Measurements from ENCODE around the gene ITPR1. TPM values are rescaled to one million over a fixed set of nuclear protein-coding genes. Genes with fewer than 3 reads are reported as not detected.

Gene ITPR1
- total and polyA plus RNA-seq, 4 donors: 3.7 to 39.4 (median 8.2) TPM

- no peak overlapping the region for H3K27ac ChIP-seq (ENCODE audit: low read depth in 1 of 2, low read length in 2 of 2)
- no peak overlapping the region for H3K9ac ChIP-seq (ENCODE audit: low read depth in 1 of 2, low read length in 2 of 2)
- TF ChIP-seq YY1 (IDR thresholded peaks at IDR 0.05) (no peak), JUND (IDR thresholded peaks at IDR 0.05) (no peak), REST (IDR thresholded peaks at IDR 0.05) (no peak), SP1 (IDR thresholded peaks at IDR 0.05) (no peak), RAD21 (IDR thresholded peaks at IDR 0.05) (no peak), HNF4A (conservative IDR thresholded peaks at IDR 0.05) (no peak), MAX (IDR thresholded peaks at IDR 0.05) (no peak), CTCF (IDR thresholded peaks at IDR 0.05; ENCODE audit: low read depth, low read length, missing input control) (no peak)
These were observed 217.0 kb downstream of the ITPR1 start for GRCh38 chr3:4710191-4710590.

GRCh38 chr3:4711680-4711992 is 218.5 kb downstream of the ITPR1 start:
- no peaks in the 10 kb centered on the region for H3K27me3 ChIP-seq (ENCODE audit: control insufficient read depth in 4 of 4, insufficient read depth in 4 of 4, low read length in 3 of 4)
- TF ChIP-seq HNF4A (conservative IDR thresholded peaks at IDR 0.05) (no peak), RAD21 (IDR thresholded peaks at IDR 0.05) (peak in 1 of 2 donors; percentile 1), GABPA (IDR thresholded peaks at IDR 0.05 in 1 of 2, conservative IDR thresholded peaks at IDR 0.05 in 1 of 2) (no peak), SP1 (IDR thresholded peaks at IDR 0.05) (no peak), ATF3 (IDR thresholded peaks at IDR 0.05) (no peak), EGR1 (IDR thresholded peaks at IDR 0.05; ENCODE audit: low read depth in 2 of 2) (no peak), FOXA1 (IDR thresholded peaks at IDR 0.05) (no peak)
- H3K36me3 ChIP-seq (ENCODE audit: control insufficient read depth in 4 of 4, insufficient read depth in 3 of 4, low read depth in 1 of 4, low read length in 3 of 4): peaks cover 0 to 3% (median 1%) of the 10 kb centered on the region in 4 donors
- no peaks in the 10 kb centered on the region for H3K9me3 ChIP-seq (ENCODE audit: control insufficient read depth in 4 of 4, low read length in 3 of 4)
- no peak for DNase-seq (ENCODE audit: low spot score)
- H3K9ac ChIP-seq (ENCODE audit: low read depth in 1 of 2, low read length in 2 of 2): no peak overlapping the region
- H3K4me3 ChIP-seq (ENCODE audit: low read depth in 1 of 3, low read length in 3 of 3): no peak overlapping the region
- peaks cover 0 to 13% (median 6%) of the 10 kb centered on the region in 4 donors for H3K4me1 ChIP-seq (ENCODE audit: control insufficient read depth in 4 of 4, insufficient read depth in 4 of 4, low read length in 3 of 4)
- H3K27ac ChIP-seq (ENCODE audit: low read depth in 1 of 2, low read length in 2 of 2): peak overlapping the region in 1 of 2 donors; percentile 7
- WGBS: 1% methylated on average over 1 of the region's 1 CpG

More at GRCh38 chr3:4710191-4710590, 217.0 kb downstream of the ITPR1 start:
- Histone ChIP-seq H3K4me3 (ENCODE audit: low read depth in 1 of 3, low read length in 3 of 3) (no peak overlapping the region), H3K27me3 (ENCODE audit: control insufficient read depth in 4 of 4, insufficient read depth in 4 of 4, low read length in 3 of 4) (no peaks in the 10 kb centered on the region), H3K9me3 (ENCODE audit: control insufficient read depth in 4 of 4, low read length in 3 of 4) (no peaks in the 10 kb centered on the region), H3K4me1 (ENCODE audit: control insufficient read depth in 4 of 4, insufficient read depth in 4 of 4, low read length in 3 of 4) (peaks cover 0 to 13% (median 6%) of the 10 kb centered on the region in 4 donors), H3K36me3 (ENCODE audit: control insufficient read depth in 4 of 4, insufficient read depth in 3 of 4, low read depth in 1 of 4, low read length in 3 of 4) (peaks cover 0 to 3% (median 1%) of the 10 kb centered on the region in 4 donors)
- WGBS: 80% methylated on average over 16 of the region's 16 CpGs
- no peak for DNase-seq (ENCODE audit: low spot score)

- no peaks in the 10 kb centered on the region for H3K27me3 ChIP-seq (ENCODE audit: control insufficient read depth in 4 of 4, insufficient read depth in 4 of 4, low read length in 3 of 4)
- no peaks in the 10 kb centered on the region for H3K9me3 ChIP-seq (ENCODE audit: control insufficient read depth in 4 of 4, low read length in 3 of 4)
- H3K36me3 ChIP-seq (ENCODE audit: control insufficient read depth in 4 of 4, insufficient read depth in 3 of 4, low read depth in 1 of 4, low read length in 3 of 4): peaks cover 0 to 2% (median 1%) of the 10 kb centered on the region in 4 donors
- no peak for DNase-seq (ENCODE audit: low spot score)
- peak overlapping the region in 1 of 2 donors; percentile 7 for H3K27ac ChIP-seq (ENCODE audit: low read depth in 1 of 2, low read length in 2 of 2)
- 59% methylated on average over 7 of the region's 7 CpGs for WGBS
- no peak overlapping the region for H3K4me3 ChIP-seq (ENCODE audit: low read depth in 1 of 3, low read length in 3 of 3)
- no peak overlapping the region for H3K9ac ChIP-seq (ENCODE audit: low read depth in 1 of 2, low read length in 2 of 2)
- peaks cover 0 to 13% (median 6%) of the 10 kb centered on the region in 4 donors for H3K4me1 ChIP-seq (ENCODE audit: control insufficient read depth in 4 of 4, insufficient read depth in 4 of 4, low read length in 3 of 4)
- TF ChIP-seq HNF4A (conservative IDR thresholded peaks at IDR 0.05): no peak
- no peak for TF ChIP-seq FOXA2 (IDR thresholded peaks at IDR 0.05)
- no peak for TF ChIP-seq RXRA (IDR thresholded peaks at IDR 0.05)
- TF ChIP-seq HNF4G (IDR thresholded peaks at IDR 0.05): no peak
- TF ChIP-seq YY1 (IDR thresholded peaks at IDR 0.05): no peak
- no peak for TF ChIP-seq SP1 (IDR thresholded peaks at IDR 0.05)
- TF ChIP-seq ATF3 (IDR thresholded peaks at IDR 0.05): no peak
- no peak for TF ChIP-seq JUND (IDR thresholded peaks at IDR 0.05)
- no peak for TF ChIP-seq TAF1 (conservative IDR thresholded peaks at IDR 0.05)
- no peak for TF ChIP-seq RAD21 (IDR thresholded peaks at IDR 0.05)
- TF ChIP-seq FOXA1 (IDR thresholded peaks at IDR 0.05): no peak
- no peak for TF ChIP-seq CTCF (IDR thresholded peaks at IDR 0.05; ENCODE audit: low read depth, low read length, missing input control)
- TF ChIP-seq GABPA (IDR thresholded peaks at IDR 0.05 in 1 of 2, conservative IDR thresholded peaks at IDR 0.05 in 1 of 2): no peak
- no peak for TF ChIP-seq NR2F2 (IDR thresholded peaks at IDR 0.05)
These were observed 219.0 kb downstream of the ITPR1 start for GRCh38 chr3:4712109-4712508.
